Natural killer cell (primary cell): ENCODE results near the gene PIGL. TPM values are rescaled to one million over a fixed set of nuclear protein-coding genes. Genes with fewer than 3 reads are reported as not detected.
A peak's percentile ranks its signal among the peaks of the same experiment; 100 is the strongest.

Source experiments
- ATAC-seq, 3 donors: fragments of 150-1000 bp in 2 of 3; fragments of 200-7000 bp in 1 of 3; cut with Tn5 transposase; 1 replicate in 1 of 3; 2 replicates in 2 of 3; pipeline ENCODE4 v1.10.0; 2021; ENCODE audit warnings: mild to moderate bottlenecking in 2 of 3, moderate library complexity in 2 of 3
- DNase-seq, 2 donors: peaks; one replicate each; pipeline versions ENCODE4 v3.0.0 to v3.0.0-alpha.2; 2013 to 2021; ENCODE audit warnings: mixed read lengths in 1 of 2
- H3K27ac ChIP-seq: one replicate; pipeline ENCODE4 v1.5.1; 2013; ENCODE audit warnings: mild to moderate bottlenecking, low read length
- H3K27me3 ChIP-seq: one replicate; pipeline ENCODE4 v1.6.1; 2013; ENCODE audit warnings: low read length; ENCODE audit not compliant: control insufficient read depth, insufficient read depth
- H3K36me3 ChIP-seq: one replicate; pipeline ENCODE4 v1.6.1; 2013; ENCODE audit warnings: low read length; ENCODE audit not compliant: control insufficient read depth, insufficient read depth
- H3K4me1 ChIP-seq: one replicate; pipeline ENCODE4 v1.6.1; 2013; ENCODE audit warnings: low read length; ENCODE audit not compliant: control insufficient read depth, insufficient read depth
- H3K4me3 ChIP-seq: one replicate; pipeline ENCODE4 v1.5.1; 2013; ENCODE audit warnings: low read length
- H3K9me3 ChIP-seq: one replicate; pipeline ENCODE4 v1.6.1; 2013; ENCODE audit warnings: low read length; ENCODE audit not compliant: control insufficient read depth, insufficient read depth
- H3K27ac Mint-ChIP-seq, 2 donors: one replicate each; pipeline ENCODE4 v1.8.0; 2022; ENCODE audit warnings: mild to moderate bottlenecking in 2 of 2, mixed read lengths in 2 of 2, moderate library complexity in 1 of 2
- H3K27me3 Mint-ChIP-seq, 2 donors: one replicate each; pipeline ENCODE4 v1.8.0; 2022; ENCODE audit warnings: low read depth in 2 of 2, mixed read lengths in 2 of 2
- H3K36me3 Mint-ChIP-seq: one replicate; pipeline ENCODE4 v1.8.0; 2022; ENCODE audit warnings: mixed read lengths
- H3K4me1 Mint-ChIP-seq, 2 donors: one replicate each; pipeline ENCODE4 v1.8.0; 2022; ENCODE audit warnings: mixed read lengths in 2 of 2
- H3K4me3 Mint-ChIP-seq: one replicate; pipeline ENCODE4 v1.8.0; 2022; ENCODE audit warnings: mild to moderate bottlenecking, moderate library complexity, mixed read lengths
- H3K9me3 Mint-ChIP-seq, 2 donors: one replicate each; pipeline ENCODE4 v1.8.0; 2022; ENCODE audit warnings: mixed read lengths in 2 of 2
- WGBS: methylation state at CpG from one replicate; pipeline ENCODE4 v1.1.7; 2013; ENCODE audit warnings: missing lambda C conversion rate; ENCODE audit not compliant: insufficient coverage; 5-methylcytosine and 5-hydroxymethylcytosine counted together
- intact Hi-C: fragments of 100-400 bp; cut with micrococcal nuclease; formaldehyde crosslinking; loops from one replicate; pipeline ENCODE4 v1.14.2; 2022
- total RNA-seq, 4 donors: library from RNA; stranded (reverse); fragments of 120-200 nt in 1 of 4; gene quantifications; one replicate each; pipeline versions ENCODE4 v1.2.3 to v1.2.4, GENCODE V29; 2013 to 2022
- TF ChIP-seq, protein P1 (sequence below): fragments of 200-600 bp; IDR thresholded peaks from one replicate; pipeline ENCODE4 v1.8.0; 2022; ENCODE audit warnings: antibody characterized with exemption

Gene PIGL
- total RNA-seq, 3 donors from 2014 or later (not counting 1 experiment from before 2014, with no cell fraction given) = 44.2 to 68.3 (median 47.9) TPM

DNA sequence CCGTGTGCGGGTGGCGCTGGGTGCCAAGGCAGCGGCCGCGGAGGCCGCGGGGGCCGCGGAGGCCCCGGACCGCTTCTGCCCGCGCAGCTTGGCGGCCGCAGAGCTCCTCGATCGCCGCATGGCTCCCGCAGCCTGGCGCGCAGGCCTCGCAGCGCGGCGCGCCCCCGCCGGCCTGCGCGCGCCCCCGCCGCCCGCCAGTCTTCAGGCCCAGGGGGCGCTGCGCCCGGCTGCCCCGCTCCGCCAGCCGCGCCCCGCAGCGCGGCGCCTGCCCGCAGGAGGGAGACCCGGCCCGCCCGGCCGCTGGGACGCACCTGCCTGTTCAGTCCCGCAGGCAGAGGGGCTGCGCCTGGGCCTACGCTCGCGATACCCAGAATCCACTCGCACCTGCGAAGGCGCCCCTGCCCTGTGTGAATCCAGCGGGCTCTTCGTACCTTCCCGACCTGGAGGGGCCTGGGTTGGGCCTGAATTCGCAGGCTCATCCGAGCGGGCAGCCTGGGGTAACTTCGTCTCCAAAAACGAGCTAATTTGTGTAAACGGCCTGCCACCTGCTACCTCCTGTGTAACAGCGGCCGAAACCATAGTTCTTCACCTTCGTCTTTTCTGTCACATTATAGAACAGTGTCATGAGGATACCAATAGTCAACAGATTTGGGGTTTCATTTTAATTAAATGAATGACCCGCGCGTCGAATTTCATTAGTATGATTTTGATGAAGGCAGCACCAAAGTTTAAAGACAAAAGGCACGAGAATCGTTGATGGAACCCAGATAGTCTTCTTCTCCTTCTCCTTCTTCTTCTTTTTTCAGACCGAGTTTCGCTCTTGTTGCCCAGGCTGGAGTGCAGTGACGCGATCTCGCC is 136.5 kb downstream of the PIGL start, which contains the start of gene CENPV:
Gene CENPV, minus strand, starts transcription at position 153 of the 858 bp plus-strand sequence. Its CDS starts 33 bp downstream, at position 120.
- Histone ChIP-seq H3K9me3 (no peaks in the 10 kb centered on the region), H3K4me1 (peaks cover 13% of the 10 kb centered on the region), H3K36me3 (no peaks in the 10 kb centered on the region), H3K27me3 (no peaks in the 10 kb centered on the region), H3K4me3 (peak within 1 kb of the TSS; percentile 56), H3K27ac (peak within 1 kb of the TSS; percentile 56)
- no peaks in the 10 kb centered on the region for H3K9me3 Mint-ChIP-seq
- H3K4me3 Mint-ChIP-seq = peak within 1 kb of the TSS; percentile 92
- H3K36me3 Mint-ChIP-seq = no peaks in the 10 kb centered on the region
- ATAC-seq = peak; percentile 90 to 94 (median 93)
- TF ChIP-seq, protein P1, sequence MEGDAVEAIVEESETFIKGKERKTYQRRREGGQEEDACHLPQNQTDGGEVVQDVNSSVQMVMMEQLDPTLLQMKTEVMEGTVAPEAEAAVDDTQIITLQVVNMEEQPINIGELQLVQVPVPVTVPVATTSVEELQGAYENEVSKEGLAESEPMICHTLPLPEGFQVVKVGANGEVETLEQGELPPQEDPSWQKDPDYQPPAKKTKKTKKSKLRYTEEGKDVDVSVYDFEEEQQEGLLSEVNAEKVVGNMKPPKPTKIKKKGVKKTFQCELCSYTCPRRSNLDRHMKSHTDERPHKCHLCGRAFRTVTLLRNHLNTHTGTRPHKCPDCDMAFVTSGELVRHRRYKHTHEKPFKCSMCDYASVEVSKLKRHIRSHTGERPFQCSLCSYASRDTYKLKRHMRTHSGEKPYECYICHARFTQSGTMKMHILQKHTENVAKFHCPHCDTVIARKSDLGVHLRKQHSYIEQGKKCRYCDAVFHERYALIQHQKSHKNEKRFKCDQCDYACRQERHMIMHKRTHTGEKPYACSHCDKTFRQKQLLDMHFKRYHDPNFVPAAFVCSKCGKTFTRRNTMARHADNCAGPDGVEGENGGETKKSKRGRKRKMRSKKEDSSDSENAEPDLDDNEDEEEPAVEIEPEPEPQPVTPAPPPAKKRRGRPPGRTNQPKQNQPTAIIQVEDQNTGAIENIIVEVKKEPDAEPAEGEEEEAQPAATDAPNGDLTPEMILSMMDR = peak; percentile 34
- H3K27ac Mint-ChIP-seq = peak within 1 kb of the TSS; percentile 78 to 79
- peaks cover 10% of the 10 kb centered on the region in 2 donors for H3K4me1 Mint-ChIP-seq
- 16% methylated on average over 83 of the region's 83 CpGs for WGBS
- peaks cover 0 to 3% of the 10 kb centered on the region in 2 donors for H3K27me3 Mint-ChIP-seq
- peak; percentile 66 to 86 for DNase-seq
- intact Hi-C loops = loop anchor here (5.0 kb wide), 1 partner anchor 66 kb away; no protein-coding TSS in a partner anchor

DNA sequence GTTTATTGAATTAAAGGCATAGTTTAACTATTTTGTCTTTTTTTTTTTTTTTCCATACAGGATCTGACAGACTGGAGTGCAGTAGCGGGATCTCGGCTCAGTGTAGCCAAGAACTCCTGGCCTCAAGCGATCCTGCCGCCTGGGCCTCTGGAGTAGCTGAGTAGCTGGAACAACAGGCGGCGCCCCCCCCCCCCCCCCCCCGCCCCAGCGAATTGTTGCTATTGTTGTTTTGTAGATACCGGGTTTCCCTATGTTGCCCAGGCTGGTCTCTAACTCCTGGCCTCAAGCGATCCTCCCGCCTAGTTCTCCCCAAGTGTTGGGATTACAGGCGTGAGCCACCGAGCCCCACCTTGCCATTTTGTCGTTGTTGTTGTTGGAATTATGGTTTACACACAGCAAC is 137.6 kb downstream of the PIGL start:
- WGBS = 98% methylated on average over 10 of the region's 14 CpGs
- Mint-ChIP-seq H3K27me3 (peaks cover 0 to 3% of the 10 kb centered on the region in 2 donors), H3K27ac (no peak overlapping the region), H3K36me3 (no peaks in the 10 kb centered on the region), H3K9me3 (no peaks in the 10 kb centered on the region), H3K4me1 (peaks cover 10% of the 10 kb centered on the region in 2 donors), H3K4me3 (peak overlapping the region; percentile 92)
- ATAC-seq (no peak), DNase-seq (no peak)
- no peak overlapping the region for H3K27ac ChIP-seq
- TF ChIP-seq, protein P1 = no peak
- H3K4me3 ChIP-seq = no peak overlapping the region
- no peaks in the 10 kb centered on the region for H3K27me3 ChIP-seq
- intact Hi-C loops = loop anchor here (5.0 kb wide), 1 partner anchor 67 kb away; no protein-coding TSS in a partner anchor
- no peaks in the 10 kb centered on the region for H3K9me3 ChIP-seq
- no peaks in the 10 kb centered on the region for H3K36me3 ChIP-seq
- peaks cover 13% of the 10 kb centered on the region for H3K4me1 ChIP-seq

DNA sequence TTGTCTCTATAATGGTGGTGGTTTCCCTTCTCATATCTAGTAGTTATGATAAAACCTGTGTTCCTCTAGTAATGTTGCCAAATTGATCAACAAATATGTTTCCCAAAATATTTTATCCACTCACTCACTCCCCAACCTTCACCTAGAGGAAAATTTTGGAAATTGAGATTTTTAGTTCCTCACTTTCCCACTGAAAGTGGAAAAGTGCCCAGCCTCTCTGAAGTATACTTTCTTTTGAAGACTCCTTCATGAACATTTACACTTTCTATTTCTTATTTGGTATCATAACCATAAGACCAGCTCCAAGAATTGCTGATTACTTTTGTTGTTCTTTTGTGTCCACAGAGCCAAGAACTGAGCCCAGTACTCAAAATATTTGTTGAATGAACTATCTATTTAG is 141.4 kb downstream of the PIGL start:
- Mint-ChIP-seq H3K4me1 (no peaks in the 10 kb centered on the region), H3K4me3 (no peak overlapping the region), H3K9me3 (no peaks in the 10 kb centered on the region), H3K36me3 (no peaks in the 10 kb centered on the region), H3K27me3 (peaks cover 0 to 3% of the 10 kb centered on the region in 2 donors), H3K27ac (no peak overlapping the region)
- ATAC-seq = no peak
- H3K9me3 ChIP-seq = no peaks in the 10 kb centered on the region
- no peaks in the 10 kb centered on the region for H3K36me3 ChIP-seq
- no peaks in the 10 kb centered on the region for H3K27me3 ChIP-seq
- no peak overlapping the region for H3K4me3 ChIP-seq
- peaks cover 4% of the 10 kb centered on the region for H3K4me1 ChIP-seq
- H3K27ac ChIP-seq = no peak overlapping the region
- no peak for DNase-seq
- TF ChIP-seq, protein P1 = no peak
- intact Hi-C loops = no loop called here
